PC-9 (cell line): ENCODE results near the gene COG5. TPM values are rescaled to one million over a fixed set of nuclear protein-coding genes. Genes with fewer than 3 reads are reported as not detected.

Experiments
- BruUV-seq: library from RNA; stranded (reverse); fragments of 400-500 nt; replicated peaks from 2 replicates; lab custom pipeline; 2021; lab: Mats Ljungman, UMichigan
- CTCF ChIA-PET: fragments of 300-600 bp; sonication (Branson Sonifier 250); formaldehyde crosslinking; loops from one replicate; lab custom pipeline; 2022; ENCODE audit warnings: antibody characterized with exemption; lab: Charles Lee
- POLR2A ChIA-PET: fragments of 300-600 bp; sonication (Branson Sonifier 250); formaldehyde crosslinking; loops from one replicate; lab custom pipeline; 2022; ENCODE audit warnings: antibody characterized with exemption; ENCODE audit not compliant: unreplicated experiment; lab: Charles Lee
- DNase-seq, 2 experiments: peaks; one replicate each; pipeline versions ENCODE4 v3.0.0 to v3.0.0-alpha.2; 2015 to 2022; ENCODE audit warnings: mixed read lengths in 1 of 2
- H2AFZ ChIP-seq: fragments of 200-600 bp; sonication (generic); 2 replicates; pipeline ENCODE4 v1.8.1; 2017; ENCODE audit warnings: antibody characterized with exemption
- H3F3A ChIP-seq: fragments of 200-600 bp; sonication (generic); 2 replicates; pipeline ENCODE4 v1.8.1; 2017; ENCODE audit warnings: antibody characterized with exemption, mild to moderate bottlenecking, low read depth; ENCODE audit not compliant: insufficient read depth
- H3K27ac ChIP-seq: fragments of 200-600 bp; sonication (generic); 2 replicates; pipeline ENCODE4 v1.6.1; 2016; ENCODE audit warnings: mixed run types
- H3K27me3 ChIP-seq: fragments of 200-600 bp; sonication (generic); 2 replicates; pipeline ENCODE4 v1.6.1; 2016; ENCODE audit warnings: low read depth, mixed run types; ENCODE audit not compliant: insufficient read depth
- H3K36me3 ChIP-seq: fragments of 200-600 bp; sonication (generic); 2 replicates; pipeline ENCODE4 v1.6.1; 2016; ENCODE audit warnings: low read depth, mixed run types
- H3K4me1 ChIP-seq: fragments of 200-600 bp; sonication (generic); replicated peaks from 2 replicates; pipeline ENCODE4 v1.6.1; 2016; ENCODE audit warnings: mixed run types; ENCODE audit not compliant: insufficient read depth
- H3K4me2 ChIP-seq: fragments of 200-600 bp; sonication (generic); 2 replicates; pipeline ENCODE4 v1.6.1; 2017; ENCODE audit warnings: mixed run types
- H3K4me3 ChIP-seq: fragments of 200-600 bp; sonication (generic); 2 replicates; pipeline ENCODE4 v1.6.1; 2016; ENCODE audit warnings: mixed run types
- H3K79me2 ChIP-seq: fragments of 200-600 bp; sonication (generic); 2 replicates; pipeline ENCODE4 v1.6.1; 2017; ENCODE audit warnings: low read depth, mixed run types
- H3K9me2 ChIP-seq: fragments of 200-600 bp; sonication (generic); 2 replicates; pipeline ENCODE4 v1.8.1; 2017; ENCODE audit warnings: mild to moderate bottlenecking; ENCODE audit not compliant: insufficient read depth
- H3K9me3 ChIP-seq: fragments of 200-600 bp; sonication (generic); 2 replicates; pipeline ENCODE4 v1.8.1; 2016; ENCODE audit warnings: low read depth; ENCODE audit not compliant: insufficient read depth
- H4K20me1 ChIP-seq: fragments of 200-600 bp; sonication (generic); 2 replicates; pipeline ENCODE4 v1.8.1; 2017; ENCODE audit not compliant: insufficient read depth
- CTCF ChIP-seq: fragments of 200-600 bp; sonication (generic); conservative IDR thresholded peaks from 2 replicates; pipeline ENCODE4 v1.6.1; 2017; ENCODE audit warnings: mixed run types, antibody characterized with exemption, mild to moderate bottlenecking, moderate library complexity
- EZH2 ChIP-seq: fragments of 200-600 bp; sonication (generic); IDR thresholded peaks from 2 replicates; pipeline ENCODE4 v1.8.0; 2017; ENCODE audit warnings: antibody characterized with exemption, low read depth
- intact Hi-C: fragments of 100-400 bp; cut with micrococcal nuclease; formaldehyde crosslinking; loops from one replicate; pipeline ENCODE4 v1.10.0; 2022; ENCODE audit not compliant: unreplicated experiment
- total RNA-seq: library from RNA; stranded (reverse); gene quantifications from 2 replicates; pipeline ENCODE4 v1.2.3, GENCODE V29; 2021

Gene COG5
- total RNA-seq, 1 experiment from 2014 or later = 43.5 TPM

GRCh38 chr7:107505997-107506673 is 57.6 kb downstream of the COG5 start:
- peak; percentile 68 to 83 for DNase-seq
- Histone ChIP-seq H3K4me2 (peak overlapping the region; percentile 88), H3K4me1 (peaks cover 40% of the 10 kb centered on the region), H3K27ac (peak overlapping the region; percentile 95), H3K9me2 (no peaks in the 10 kb centered on the region), H4K20me1 (no peaks in the 10 kb centered on the region), H3K36me3 (no peaks in the 10 kb centered on the region), H2AFZ (no peak overlapping the region), H3K9me3 (no peaks in the 10 kb centered on the region), H3K27me3 (no peaks in the 10 kb centered on the region), H3K79me2 (peaks cover 16% of the 10 kb centered on the region; the same call in 1 of the 2 replicates), H3K4me3 (peak overlapping the region; percentile 43; the same call in 1 of the 2 replicates), H3F3A (peaks cover 35% of the 10 kb centered on the region)
- CTCF ChIA-PET = interaction anchor here (0.7 kb wide), 1 partner anchor 58 kb away, joined by 3 read pairs; the partner anchor contains the start of genes COG5 and DUS4L
- POLR2A ChIA-PET = interaction anchor here (0.5 to 0.7 kb wide), 8 partner anchors 14 to 1221 kb away, joined by 3 to 7 read pairs (median 3); partner anchors contain the start of genes COG5, DUS4L and NAMPT
- TF ChIP-seq EZH2 = no peak
- TF ChIP-seq CTCF = no peak
- BruUV-seq = no TSS peak
- intact Hi-C loops = loop anchor here (1.0 to 5.0 kb wide), 3 partner anchors 57 to 386 kb away; partner anchors contain the start of genes CBLL1, COG5, DLD and DUS4L

- Histone ChIP-seq H4K20me1 (no peaks in the 10 kb centered on the region), H3K9me3 (no peaks in the 10 kb centered on the region), H3K27ac (peak overlapping the region; percentile 95), H3K36me3 (no peaks in the 10 kb centered on the region), H3K4me1 (peaks cover 40% of the 10 kb centered on the region), H2AFZ (no peak overlapping the region), H3F3A (peaks cover 35% of the 10 kb centered on the region), H3K4me3 (no peak overlapping the region), H3K9me2 (no peaks in the 10 kb centered on the region), H3K4me2 (peak overlapping the region; percentile 88), H3K27me3 (no peaks in the 10 kb centered on the region), H3K79me2 (peaks cover 16% of the 10 kb centered on the region; the same call in 1 of the 2 replicates)
- no peak for TF ChIP-seq EZH2
- TF ChIP-seq CTCF = no peak
- DNase-seq = no peak
- BruUV-seq = no TSS peak
- intact Hi-C loops = loop anchor here (5.0 kb wide), 1 partner anchor 387 kb away; the partner anchor contains the start of gene DLD
- CTCF ChIA-PET = no interaction called here
- POLR2A ChIA-PET = interaction anchor here (0.6 kb wide), 1 partner anchor 189 kb away, joined by 3 read pairs; no protein-coding TSS in a partner anchor
Measured at GRCh38 chr7:107505362-107505761, 58.4 kb downstream of the COG5 start.

GRCh38 chr7:107503687-107504086 is 60.0 kb downstream of the COG5 start:
- H3F3A ChIP-seq = peaks cover 35% of the 10 kb centered on the region
- H3K27ac ChIP-seq = no peak overlapping the region
- TF ChIP-seq EZH2 (no peak), CTCF (no peak)
- no peak overlapping the region for H2AFZ ChIP-seq
- CTCF ChIA-PET = no interaction called here
- no TSS peak for BruUV-seq
- H3K4me1 ChIP-seq = peaks cover 40% of the 10 kb centered on the region
- H3K36me3 ChIP-seq = no peaks in the 10 kb centered on the region
- no peaks in the 10 kb centered on the region for H4K20me1 ChIP-seq
- H3K27me3 ChIP-seq = no peaks in the 10 kb centered on the region
- no peaks in the 10 kb centered on the region for H3K9me2 ChIP-seq
- no peak overlapping the region for H3K4me3 ChIP-seq
- no peak for DNase-seq
- POLR2A ChIA-PET = no interaction called here
- no peaks in the 10 kb centered on the region for H3K9me3 ChIP-seq
- H3K79me2 ChIP-seq = peaks cover 12% of the 10 kb centered on the region; the same call in 1 of the 2 replicates
- H3K4me2 ChIP-seq = no peak overlapping the region
- intact Hi-C loops = no loop called here
